Stimulated activated CD4-positive, alpha-beta T cell treated with anti-CD3 and anti-CD28 coated beads, Interleukin-2, amount 100 ng/mL, for 24 hours (primary cell): ENCODE data around the gene KRT10.

ENCODE experiments used
- DNase-seq, 2 donors: peaks; one replicate each; pipeline ENCODE4 v3.0.0-alpha.2; 2020

KRT10 gene

DNA sequence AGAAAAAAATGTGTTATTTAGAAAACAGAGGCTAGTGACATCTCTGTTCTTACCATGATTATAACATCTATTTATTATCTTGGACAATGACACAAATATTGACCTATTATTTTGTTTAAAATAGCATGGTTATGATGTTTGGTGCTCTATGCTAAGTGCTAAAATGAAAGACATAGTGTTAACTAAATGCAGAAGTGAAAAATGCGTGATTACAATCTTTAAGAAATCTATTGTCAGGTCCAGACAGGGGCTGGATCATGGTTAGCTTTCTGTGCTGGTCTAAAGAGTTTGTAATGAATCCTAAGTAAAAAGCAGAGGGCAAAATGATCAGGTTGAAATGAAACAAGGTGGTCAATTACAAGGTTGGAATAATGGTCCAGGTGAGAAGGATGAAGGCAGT lies 22.0 kb downstream of the KRT10 start:
- no peak for DNase-seq

DNA sequence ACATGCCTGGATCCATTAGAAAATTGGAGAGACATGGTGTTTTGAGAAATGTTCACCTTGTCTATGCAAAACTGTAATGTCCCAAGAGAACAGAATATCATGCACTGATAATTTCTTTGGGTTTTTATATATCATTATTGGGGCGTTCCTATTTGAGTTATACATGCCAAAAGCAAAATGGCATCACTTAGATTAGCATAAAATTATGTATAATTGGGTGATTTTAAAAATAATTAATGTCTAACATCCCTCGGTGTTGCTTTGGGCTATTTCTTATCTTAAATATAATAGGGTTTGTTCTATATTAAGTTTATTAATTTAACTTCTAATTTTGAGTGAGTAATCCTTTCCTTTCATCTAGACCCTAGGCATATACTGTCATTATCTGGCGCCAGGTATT lies 22.6 kb downstream of the KRT10 start, which contains the start of gene KRT28:
Gene KRT28 (minus strand): TSS at position 101 of the 400 bp plus-strand sequence. CDS start 66 bp downstream, at position 35.
- DNase-seq = no peak

DNA sequence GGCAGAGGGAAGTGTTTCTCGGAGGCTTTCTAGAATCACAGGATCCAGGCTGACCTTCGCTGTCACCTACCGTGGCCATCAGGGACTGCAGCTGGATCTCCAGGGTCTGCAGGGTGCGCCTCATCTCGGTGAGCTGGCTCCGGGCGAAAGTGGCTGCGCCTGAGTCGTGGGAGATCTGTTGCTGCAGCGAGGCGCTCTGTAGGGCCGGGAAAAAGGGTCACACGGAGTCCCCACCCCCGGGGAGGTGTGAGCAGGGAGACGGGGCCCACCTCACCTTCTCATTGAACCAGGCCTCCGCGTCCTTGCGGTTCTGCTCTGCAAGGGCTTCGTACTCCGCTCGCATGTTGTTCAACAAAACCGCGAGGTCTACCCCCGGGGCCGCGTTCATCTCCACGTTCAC lies 25.6 kb downstream of the KRT10 start:
- no peak for DNase-seq

DNA sequence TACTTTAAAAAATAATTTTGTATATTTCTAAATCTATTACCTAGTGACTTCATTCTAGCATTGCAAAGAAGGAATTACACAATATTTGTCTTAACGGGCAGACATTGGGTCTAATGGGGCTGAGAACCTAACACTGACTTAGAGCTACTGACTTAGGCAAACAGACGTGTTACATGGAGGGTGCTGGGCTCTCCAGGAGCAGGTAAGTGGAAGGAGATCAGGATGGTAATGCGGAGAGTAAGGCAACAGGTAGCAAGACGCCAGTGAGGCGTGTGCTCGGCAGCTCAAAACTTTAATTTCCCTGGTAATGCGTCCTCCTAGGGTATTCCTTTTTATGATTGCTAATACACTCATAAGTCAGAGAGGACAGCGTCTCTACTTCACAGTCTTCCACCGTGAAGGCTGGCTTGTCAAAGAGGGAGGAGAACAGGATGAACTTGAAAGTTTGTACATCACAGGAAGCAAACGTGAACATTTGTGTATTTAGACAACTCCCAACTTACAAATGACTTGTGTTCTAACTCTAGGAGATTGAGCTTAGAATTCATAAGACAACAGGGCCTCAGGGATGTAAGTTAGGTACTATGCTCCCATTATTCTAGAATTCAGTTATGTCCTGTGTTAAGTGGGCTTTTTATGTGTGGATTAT lies 27.3 kb downstream of the KRT10 start:
- no peak for DNase-seq

DNA sequence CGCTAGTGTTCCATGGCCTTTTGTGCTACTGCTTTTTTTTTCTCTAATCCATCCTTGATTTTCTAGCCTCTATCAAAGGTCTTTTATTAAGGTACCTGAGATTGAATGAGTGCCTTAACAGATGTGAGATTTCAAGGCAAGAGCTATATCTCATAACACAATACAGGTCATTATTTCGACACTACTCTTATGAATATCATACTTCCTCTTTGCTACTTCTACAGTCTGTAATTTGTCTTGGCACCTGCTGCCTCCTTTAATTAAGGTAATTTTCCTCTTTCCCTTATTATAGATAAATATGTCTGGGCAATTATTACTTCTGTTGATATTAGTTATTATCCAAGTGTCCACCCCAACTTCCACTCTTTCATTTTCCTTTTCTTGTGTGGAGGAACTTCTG lies 27.9 kb downstream of the KRT10 start:
- DNase-seq = no peak

DNA sequence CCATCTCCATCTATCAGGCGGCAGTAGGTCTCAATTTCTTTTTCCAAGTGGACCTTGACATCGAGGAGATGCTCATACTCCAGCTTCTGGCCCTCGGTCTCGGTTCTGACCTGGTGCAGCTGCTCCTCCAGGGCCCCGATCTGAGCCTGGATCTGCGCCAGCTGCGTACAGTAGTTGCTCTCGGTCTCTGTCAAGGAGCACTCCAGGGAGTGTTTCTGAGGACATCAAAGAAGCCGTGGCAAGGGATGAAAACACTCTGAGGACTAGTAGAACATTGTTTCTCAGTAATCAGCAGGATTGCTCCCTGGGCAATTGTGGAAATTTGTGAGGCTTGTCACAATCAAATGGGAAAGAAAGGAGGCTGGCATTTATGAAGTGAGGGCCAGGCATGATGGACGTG lies 28.6 kb downstream of the KRT10 start:
- no peak for DNase-seq

DNA sequence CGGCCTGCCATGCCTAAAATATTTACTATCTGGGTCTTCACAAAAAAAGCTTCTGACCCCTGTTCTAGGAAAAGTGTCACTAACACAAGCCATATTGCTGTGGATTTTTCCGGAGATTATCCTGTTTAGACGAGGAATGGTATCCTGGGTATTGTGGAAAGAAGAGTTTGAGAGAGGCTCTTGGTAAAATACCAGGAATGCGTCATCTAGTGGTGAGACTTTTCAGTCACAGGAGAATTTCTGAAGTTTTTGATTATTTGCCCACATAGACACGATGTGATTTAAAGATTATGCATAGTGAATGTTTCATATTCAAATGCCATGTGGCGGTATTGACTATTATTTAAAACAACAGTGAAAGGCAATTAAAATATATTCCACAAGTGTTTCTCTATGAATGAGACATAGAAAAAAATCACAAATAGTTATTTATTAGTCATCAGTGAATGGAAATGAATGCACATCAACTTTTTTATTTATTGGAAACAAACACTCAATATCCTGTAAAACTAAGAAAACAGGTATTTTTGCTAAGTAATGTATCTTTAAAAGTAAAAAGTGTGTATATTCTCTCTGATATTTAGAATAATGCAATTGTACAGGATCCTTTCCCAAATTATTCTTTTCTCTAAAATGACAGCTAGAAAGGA lies 30.5 kb downstream of the KRT10 start:
- DNase-seq = no peak

DNA sequence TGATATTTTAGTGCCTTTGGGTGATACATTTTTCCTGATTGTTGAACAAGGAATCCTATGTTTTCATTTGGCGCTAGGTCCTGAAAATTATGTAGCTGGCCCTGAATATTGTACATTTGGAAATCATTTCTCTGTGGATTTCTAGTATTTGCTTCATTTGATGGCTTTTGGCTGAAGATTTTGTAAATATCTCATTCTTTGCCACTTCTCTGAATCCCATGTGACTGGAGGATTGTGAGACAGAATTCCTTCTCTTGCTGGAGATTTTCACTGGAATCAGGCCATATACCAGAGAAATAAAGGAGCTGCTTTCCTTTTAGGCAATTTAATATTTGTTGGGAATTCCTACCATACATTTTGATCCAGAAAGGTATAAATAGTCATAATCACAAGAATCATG lies 31.3 kb downstream of the KRT10 start:
- DNase-seq = no peak

DNA sequence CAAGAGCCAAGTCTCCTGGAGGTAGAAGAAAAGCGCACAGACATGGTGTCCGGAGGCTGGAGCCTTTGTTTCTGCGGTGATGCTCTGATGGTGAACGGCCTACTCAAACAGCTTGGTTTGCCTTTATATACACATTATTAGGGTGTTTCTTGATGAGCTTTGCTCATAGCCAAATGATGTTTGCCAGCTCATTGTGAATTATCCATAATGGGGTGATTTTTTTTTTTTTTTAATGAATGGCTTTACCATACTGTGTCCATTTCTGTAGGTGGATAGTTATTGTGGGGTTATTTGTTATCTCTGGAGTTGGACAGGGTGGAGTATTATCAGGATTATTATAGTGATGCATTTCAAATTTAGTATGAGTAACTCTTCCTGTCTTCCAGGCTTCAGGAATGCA lies 40.0 kb downstream of the KRT10 start, which contains the start of gene KRT27:
Gene KRT27 (minus strand): TSS at position 101 of the 400 bp plus-strand sequence. CDS start 57 bp downstream, at position 44.
- no peak for DNase-seq

DNA sequence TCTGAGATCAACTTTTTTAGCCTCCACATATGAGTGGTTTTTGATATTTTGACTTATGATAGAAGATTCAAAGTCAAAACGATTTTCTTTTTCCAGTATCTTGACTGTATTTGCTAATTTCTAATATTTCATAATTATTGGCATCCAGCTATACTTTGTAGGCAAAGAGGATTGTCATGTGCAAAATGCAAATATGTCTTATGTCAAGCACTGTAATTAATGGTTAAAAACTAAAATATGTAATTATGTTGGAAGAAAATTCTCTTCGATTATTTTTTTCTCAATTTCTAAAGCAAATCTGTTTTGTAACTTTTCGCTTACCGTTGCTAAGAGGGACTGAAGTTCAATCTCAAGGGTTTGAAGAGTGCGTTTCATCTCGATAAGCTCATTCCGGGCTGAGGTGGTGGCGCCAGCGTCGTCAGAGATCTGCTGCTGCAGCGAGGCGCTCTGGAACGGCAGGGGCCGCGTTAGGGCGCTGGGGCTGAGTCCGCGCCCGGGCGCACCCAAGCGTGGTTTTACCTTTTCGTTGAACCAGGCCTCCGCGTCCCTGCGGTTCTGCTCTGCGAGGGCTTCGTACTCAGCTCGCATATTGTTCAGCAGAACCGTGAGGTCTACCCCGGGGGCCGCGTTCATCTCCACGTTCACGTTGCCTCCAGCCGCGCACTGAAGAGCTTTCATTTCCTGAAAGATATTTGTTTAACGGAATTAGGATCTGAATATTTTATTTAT lies 43.1 kb downstream of the KRT10 start:
- peak; percentile 26 to 39 for DNase-seq

DNA sequence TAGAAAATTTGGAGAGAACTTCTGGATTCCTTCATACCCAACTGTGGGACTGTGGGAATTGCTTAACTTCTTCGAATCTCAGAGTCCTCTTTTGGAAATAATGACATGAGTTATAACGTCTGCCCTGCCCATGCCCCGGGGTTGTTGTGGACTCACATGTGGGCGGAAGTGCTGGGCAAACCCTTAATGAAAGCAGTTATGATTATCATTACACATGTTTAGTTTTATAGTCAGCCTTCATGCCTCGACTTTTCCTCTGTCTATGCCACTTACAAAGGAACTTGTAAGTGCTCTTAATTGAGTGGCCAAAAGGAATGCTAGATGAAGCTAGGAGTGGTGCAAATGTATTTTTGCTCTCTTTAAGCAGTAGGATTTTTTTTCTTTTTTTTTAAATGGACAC lies 44.0 kb downstream of the KRT10 start:
- DNase-seq = no peak

DNA sequence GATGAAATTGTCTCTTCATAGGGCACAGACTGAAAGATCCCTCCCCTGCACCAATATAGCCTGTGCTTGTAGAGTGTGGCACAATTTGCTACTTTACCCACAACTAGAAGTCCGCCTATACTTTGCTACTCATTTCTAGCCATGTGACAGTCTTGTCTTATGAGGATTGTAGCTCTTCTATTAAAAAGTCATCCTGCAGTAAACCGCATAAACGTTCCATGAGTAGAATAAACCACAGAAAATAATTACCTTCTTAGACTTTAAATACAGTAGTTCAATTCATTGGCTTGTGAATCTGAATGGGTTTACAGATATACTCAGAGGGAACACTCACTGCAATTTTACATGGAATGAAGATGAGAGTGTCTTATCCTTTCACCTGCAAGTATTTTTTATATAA lies 44.4 kb downstream of the KRT10 start:
- DNase-seq = no peak

DNA sequence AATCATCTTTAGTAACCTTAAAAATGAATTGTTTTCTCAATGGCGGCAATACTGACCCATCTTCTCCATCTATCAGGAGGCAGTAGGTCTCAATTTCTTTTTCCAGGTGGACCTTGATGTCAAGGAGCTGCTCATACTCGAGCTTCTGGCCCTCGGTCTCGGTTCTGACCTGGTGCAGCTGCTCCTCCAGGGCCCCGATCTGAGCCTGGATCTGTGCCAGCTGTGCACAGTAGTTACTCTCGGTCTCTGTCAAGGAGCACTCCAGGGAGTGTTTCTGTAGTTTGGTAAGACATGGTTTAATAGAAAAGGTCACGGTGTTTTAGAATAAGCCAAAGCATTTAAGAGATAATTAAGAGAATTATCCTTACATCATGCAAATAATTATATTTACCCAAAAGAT lies 45.0 kb downstream of the KRT10 start:
- DNase-seq = no peak

DNA sequence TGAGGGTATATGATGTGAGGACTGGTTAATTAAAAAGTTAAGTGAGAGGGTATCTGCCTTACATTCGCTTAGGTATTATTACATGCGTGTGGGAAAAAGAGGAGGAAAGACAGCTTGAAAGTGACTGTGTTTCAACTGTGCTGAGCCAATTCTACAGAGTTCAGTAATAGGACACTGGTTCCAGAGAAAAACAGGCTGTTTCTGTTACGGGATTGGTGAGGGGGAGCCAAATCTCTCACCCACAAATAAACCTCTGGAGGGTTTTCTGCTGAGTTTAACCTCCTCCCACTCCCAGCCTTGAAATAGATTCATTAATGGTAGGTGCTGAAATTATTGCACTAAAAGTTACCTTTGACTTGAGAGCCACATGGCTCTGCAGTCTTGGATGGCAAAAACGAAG lies 46.5 kb downstream of the KRT10 start:
- DNase-seq = no peak

DNA sequence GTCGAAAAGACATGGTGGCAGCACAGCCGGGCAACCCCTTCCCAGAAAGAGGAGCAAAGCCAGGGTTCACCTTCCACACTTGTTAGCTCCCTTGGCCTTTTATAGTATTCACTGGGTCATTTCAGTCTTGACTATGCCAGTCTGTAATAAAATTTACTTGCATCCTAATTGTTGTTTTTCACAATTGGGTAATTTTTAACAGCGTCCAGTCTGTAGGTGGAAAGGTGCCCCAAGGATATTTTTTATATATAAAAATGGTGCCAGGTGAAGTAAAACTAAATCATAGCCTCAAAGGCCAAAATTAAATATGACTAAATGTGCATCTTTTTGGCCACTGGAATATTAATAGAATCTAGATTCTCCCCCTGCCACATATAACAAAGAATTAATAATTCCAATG lies 50.3 kb downstream of the KRT10 start, which contains the start of gene KRT26:
Gene KRT26 (minus strand): TSS at position 101 of the 400 bp plus-strand sequence. CDS start 88 bp downstream, at position 13.
- no peak for DNase-seq
